ENCODE measurements around the gene VWA2. TPM values are rescaled to one million over a fixed set of nuclear protein-coding genes. Genes with fewer than 3 reads are reported as not detected.
A peak's percentile ranks its signal among the peaks of the same experiment; 100 is the strongest.

The VWA2 gene
- polyA plus RNA-seq, 1 donor (not counting 4 experiments of a cell fraction or from before 2014, with no cell fraction given): 0.41 TPM

GRCh38 chr10:114246679-114247305 is 7.7 kb downstream of the VWA2 start:
- Histone ChIP-seq H3K9ac (ENCODE audit: control insufficient read depth, extremely low read depth, insufficient read depth, low read length) (peak overlapping the region; percentile 56), H3K4me1 (ENCODE audit: control insufficient read depth, extremely low read depth, insufficient read depth, low read length) (peaks cover 46% of the 10 kb centered on the region), H3K9me3 (ENCODE audit: control insufficient read depth, low read depth, low read length) (no peaks in the 10 kb centered on the region), H4K20me1 (ENCODE audit: control insufficient read depth, extremely low read depth, insufficient read depth, low read length) (no peaks in the 10 kb centered on the region), H3K79me2 (ENCODE audit: control insufficient read depth, insufficient read depth, low read length) (no peaks in the 10 kb centered on the region), H3K27ac (ENCODE audit: control insufficient read depth, insufficient read depth, low read length) (peak overlapping the region; percentile 95), H3K4me2 (ENCODE audit: control insufficient read depth, extremely low read depth, insufficient read depth, low read depth, low read length) (peak overlapping the region; percentile 86), H3K36me3 (ENCODE audit: control insufficient read depth in 2 of 2, extremely low read depth in 1 of 2, insufficient read depth in 2 of 2, low read length in 2 of 2) (no peaks in the 10 kb centered on the region), H2AFZ (ENCODE audit: control insufficient read depth, low read length) (peak overlapping the region; percentile 28), H3K27me3 (ENCODE audit: control insufficient read depth, extremely low read depth, insufficient read depth, low read length) (no peaks in the 10 kb centered on the region), H3K9me1 (ENCODE audit: control insufficient read depth, extremely low read depth, insufficient read depth, low read length) (no peaks in the 10 kb centered on the region), H3K4me3 (ENCODE audit: control insufficient read depth in 2 of 3, extremely low read depth in 1 of 3, insufficient read depth in 2 of 3, low read depth in 1 of 3, low read length in 3 of 3) (peak overlapping the region in 2 of 3 experiments; percentile 24 to 40)
- dilution Hi-C loops (cut with MboI; ENCODE audit: extremely low pct_ligation_motif_present, low sequenced_read_pairs): no loop called here
- DNase-seq (ENCODE audit: low read depth, low spot score): peak; percentile 56
- FAIRE-seq: peak; percentile 93
- TF ChIP-seq CTCF (optimal IDR thresholded peaks at IDR 0.05 in 1 of 3, IDR thresholded peaks at IDR 0.05 in 1 of 3, conservative IDR thresholded peaks at IDR 0.05 in 1 of 3; ENCODE audit: extremely low read depth in 1 of 3, insufficient read depth in 2 of 3, low read length in 3 of 3) (no peak), EZH2 (IDR thresholded peaks at IDR 0.05; ENCODE audit: low read length) (no peak)

DNA sequence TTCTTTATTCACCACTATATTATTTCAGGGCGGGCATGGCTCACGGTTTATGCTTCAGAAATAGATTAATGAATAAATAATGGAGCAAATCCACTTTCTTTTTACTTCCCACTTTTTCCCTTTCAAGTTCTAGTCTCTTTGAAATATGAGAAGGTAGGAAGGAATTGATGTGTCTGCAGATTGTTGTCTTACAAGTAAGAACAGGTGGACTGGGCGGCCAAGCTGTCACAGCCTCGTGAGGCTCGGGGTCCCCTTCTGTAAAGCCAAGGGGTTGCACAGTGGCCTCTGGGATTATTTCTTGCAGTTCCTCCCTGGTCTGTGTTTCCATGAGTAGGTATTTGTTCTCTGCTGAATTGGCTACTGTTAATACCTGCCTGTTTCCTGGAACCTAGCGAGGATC is 11.2 kb downstream of the VWA2 start:
- Histone ChIP-seq H3K36me3 (ENCODE audit: control insufficient read depth in 2 of 2, extremely low read depth in 1 of 2, insufficient read depth in 2 of 2, low read length in 2 of 2) (no peaks in the 10 kb centered on the region), H3K27ac (ENCODE audit: control insufficient read depth, insufficient read depth, low read length) (no peak overlapping the region), H3K9me1 (ENCODE audit: control insufficient read depth, extremely low read depth, insufficient read depth, low read length) (no peaks in the 10 kb centered on the region), H3K4me2 (ENCODE audit: control insufficient read depth, extremely low read depth, insufficient read depth, low read depth, low read length) (no peak overlapping the region), H2AFZ (ENCODE audit: control insufficient read depth, low read length) (no peak overlapping the region), H3K4me1 (ENCODE audit: control insufficient read depth, extremely low read depth, insufficient read depth, low read length) (peaks cover 22% of the 10 kb centered on the region), H3K79me2 (ENCODE audit: control insufficient read depth, insufficient read depth, low read length) (no peaks in the 10 kb centered on the region), H3K27me3 (ENCODE audit: control insufficient read depth, extremely low read depth, insufficient read depth, low read length) (no peaks in the 10 kb centered on the region), H4K20me1 (ENCODE audit: control insufficient read depth, extremely low read depth, insufficient read depth, low read length) (no peaks in the 10 kb centered on the region), H3K9ac (ENCODE audit: control insufficient read depth, extremely low read depth, insufficient read depth, low read length) (no peak overlapping the region), H3K9me3 (ENCODE audit: control insufficient read depth, low read depth, low read length) (no peaks in the 10 kb centered on the region), H3K4me3 (ENCODE audit: control insufficient read depth in 2 of 3, extremely low read depth in 1 of 3, insufficient read depth in 2 of 3, low read depth in 1 of 3, low read length in 3 of 3) (no peak overlapping the region)
- FAIRE-seq: no peak
- DNase-seq (ENCODE audit: low read depth, low spot score): no peak
- dilution Hi-C loops (cut with MboI; ENCODE audit: extremely low pct_ligation_motif_present, low sequenced_read_pairs): no loop called here
- TF ChIP-seq EZH2 (IDR thresholded peaks at IDR 0.05; ENCODE audit: low read length): no peak
- TF ChIP-seq CTCF (optimal IDR thresholded peaks at IDR 0.05 in 1 of 3, IDR thresholded peaks at IDR 0.05 in 1 of 3, conservative IDR thresholded peaks at IDR 0.05 in 1 of 3; ENCODE audit: extremely low read depth in 1 of 3, insufficient read depth in 2 of 3, low read length in 3 of 3): no peak

Measured in keratinocyte (primary cell).